Measurements from ENCODE around the gene HES1.

HES1 gene

GRCh38 chr3:194154346-194154745 is 18.4 kb downstream of the HES1 start:
- no peak overlapping the region for H3K4me3 ChIP-seq (ENCODE audit: low read depth, low read length)
- no peak for DNase-seq (ENCODE audit: low read depth)
- TF ChIP-seq, protein P1, sequence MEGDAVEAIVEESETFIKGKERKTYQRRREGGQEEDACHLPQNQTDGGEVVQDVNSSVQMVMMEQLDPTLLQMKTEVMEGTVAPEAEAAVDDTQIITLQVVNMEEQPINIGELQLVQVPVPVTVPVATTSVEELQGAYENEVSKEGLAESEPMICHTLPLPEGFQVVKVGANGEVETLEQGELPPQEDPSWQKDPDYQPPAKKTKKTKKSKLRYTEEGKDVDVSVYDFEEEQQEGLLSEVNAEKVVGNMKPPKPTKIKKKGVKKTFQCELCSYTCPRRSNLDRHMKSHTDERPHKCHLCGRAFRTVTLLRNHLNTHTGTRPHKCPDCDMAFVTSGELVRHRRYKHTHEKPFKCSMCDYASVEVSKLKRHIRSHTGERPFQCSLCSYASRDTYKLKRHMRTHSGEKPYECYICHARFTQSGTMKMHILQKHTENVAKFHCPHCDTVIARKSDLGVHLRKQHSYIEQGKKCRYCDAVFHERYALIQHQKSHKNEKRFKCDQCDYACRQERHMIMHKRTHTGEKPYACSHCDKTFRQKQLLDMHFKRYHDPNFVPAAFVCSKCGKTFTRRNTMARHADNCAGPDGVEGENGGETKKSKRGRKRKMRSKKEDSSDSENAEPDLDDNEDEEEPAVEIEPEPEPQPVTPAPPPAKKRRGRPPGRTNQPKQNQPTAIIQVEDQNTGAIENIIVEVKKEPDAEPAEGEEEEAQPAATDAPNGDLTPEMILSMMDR (IDR thresholded peaks at IDR 0.05; ENCODE audit: control insufficient read depth, extremely low read depth, insufficient read depth), result no peak

DNA sequence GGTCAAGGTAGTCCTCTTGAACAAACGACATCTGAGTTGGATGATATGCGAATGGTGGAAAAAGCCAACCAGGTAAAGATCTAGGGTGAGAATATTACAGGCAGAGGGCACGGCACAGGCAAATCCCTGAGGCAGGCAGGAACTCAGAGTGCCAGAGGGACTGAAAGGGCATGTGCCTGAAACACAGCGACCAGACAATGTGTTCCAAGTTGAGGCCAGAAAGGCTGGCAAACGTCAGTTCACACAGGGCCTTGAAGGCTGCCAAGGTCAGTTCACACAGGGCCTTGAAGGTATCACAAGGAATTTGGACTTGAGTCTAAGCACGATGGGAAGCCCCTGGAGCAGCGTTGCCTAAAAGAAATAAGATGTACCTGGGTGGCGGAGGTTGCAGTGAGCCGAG is 20.1 kb downstream of the HES1 start:
- no peak overlapping the region for H3K4me3 ChIP-seq (ENCODE audit: low read depth, low read length)
- TF ChIP-seq, protein P1 (IDR thresholded peaks at IDR 0.05; ENCODE audit: control insufficient read depth, extremely low read depth, insufficient read depth), result no peak
- no peak for DNase-seq (ENCODE audit: low read depth)

- no peak for DNase-seq (ENCODE audit: low read depth)
- no peak overlapping the region for H3K4me3 ChIP-seq (ENCODE audit: low read depth, low read length)
- TF ChIP-seq, protein P1 (IDR thresholded peaks at IDR 0.05; ENCODE audit: control insufficient read depth, extremely low read depth, insufficient read depth), result no peak
Observed at GRCh38 chr3:194158942-194159439, 23.0 kb downstream of the HES1 start.

DNA sequence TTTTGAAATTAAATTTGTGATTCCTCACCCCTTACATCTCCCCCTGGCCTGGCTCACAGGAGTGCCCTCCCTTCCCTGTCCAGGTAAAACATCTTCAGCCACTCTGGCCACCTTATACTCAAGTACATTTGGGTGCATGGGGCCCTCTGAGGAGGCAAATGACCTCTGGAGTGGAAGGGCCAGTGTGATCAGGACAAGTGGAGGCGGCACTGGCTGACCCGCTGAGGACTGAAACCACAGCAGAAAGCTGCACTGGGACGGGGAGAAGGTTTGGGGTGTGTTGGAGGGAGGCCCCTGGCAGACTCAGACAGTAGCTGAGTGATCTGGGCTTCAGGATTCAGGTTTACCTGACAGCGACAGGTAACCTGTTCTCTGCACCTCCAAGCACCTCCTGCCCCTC is 24.2 kb downstream of the HES1 start:
- no peak for DNase-seq (ENCODE audit: low read depth)
- TF ChIP-seq, protein P1 (IDR thresholded peaks at IDR 0.05; ENCODE audit: control insufficient read depth, extremely low read depth, insufficient read depth), result no peak

DNA sequence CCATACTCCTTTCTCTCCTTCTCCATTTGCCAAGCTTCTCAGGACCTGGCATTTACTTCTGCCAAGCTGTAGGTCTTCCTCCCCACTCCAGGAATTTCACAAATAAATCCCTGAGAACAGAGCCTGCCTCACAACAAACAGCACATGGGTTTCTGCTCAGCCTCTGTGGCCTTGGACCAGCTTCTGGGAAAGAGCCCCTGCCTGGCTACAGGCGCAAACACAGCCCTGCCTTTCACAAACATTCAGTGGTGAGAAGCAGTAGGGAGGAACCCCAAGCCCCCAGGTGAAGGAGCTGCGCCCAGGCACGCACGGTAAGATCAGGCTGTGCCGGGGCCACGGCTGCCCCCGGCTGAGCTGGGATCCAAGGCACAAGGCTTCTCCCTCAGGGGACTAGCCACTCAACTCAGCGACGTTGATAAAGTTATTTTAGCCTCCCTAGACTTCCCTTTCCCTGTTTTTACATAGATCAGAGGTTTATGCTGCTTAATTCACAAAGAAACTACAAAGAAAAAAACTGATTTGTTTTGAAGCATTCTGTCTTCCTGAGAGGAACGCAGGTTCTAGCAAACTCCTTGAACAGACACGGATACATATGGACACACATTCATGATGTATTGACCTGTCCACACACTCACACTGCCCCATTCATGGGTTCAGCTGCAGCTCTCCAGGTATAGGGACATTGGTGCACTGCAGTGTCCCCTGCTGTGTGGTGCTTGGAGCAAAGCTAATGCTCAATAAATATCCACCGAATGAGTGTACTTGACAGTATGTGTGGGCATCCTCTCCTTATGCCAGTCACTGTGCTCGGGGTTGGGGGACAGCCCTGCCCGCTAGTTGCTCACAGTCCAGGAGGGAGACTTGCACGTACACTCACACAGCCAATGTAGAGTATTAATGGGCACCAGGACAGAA is 25.4 kb downstream of the HES1 start:
- no peak for DNase-seq (ENCODE audit: low read depth)
- TF ChIP-seq, protein P1 (IDR thresholded peaks at IDR 0.05; ENCODE audit: control insufficient read depth, extremely low read depth, insufficient read depth), result no peak

More for the DNA sequence above, 24.2 kb downstream of the HES1 start:
- no peak overlapping the region for H3K4me3 ChIP-seq (ENCODE audit: low read depth, low read length)

DNA sequence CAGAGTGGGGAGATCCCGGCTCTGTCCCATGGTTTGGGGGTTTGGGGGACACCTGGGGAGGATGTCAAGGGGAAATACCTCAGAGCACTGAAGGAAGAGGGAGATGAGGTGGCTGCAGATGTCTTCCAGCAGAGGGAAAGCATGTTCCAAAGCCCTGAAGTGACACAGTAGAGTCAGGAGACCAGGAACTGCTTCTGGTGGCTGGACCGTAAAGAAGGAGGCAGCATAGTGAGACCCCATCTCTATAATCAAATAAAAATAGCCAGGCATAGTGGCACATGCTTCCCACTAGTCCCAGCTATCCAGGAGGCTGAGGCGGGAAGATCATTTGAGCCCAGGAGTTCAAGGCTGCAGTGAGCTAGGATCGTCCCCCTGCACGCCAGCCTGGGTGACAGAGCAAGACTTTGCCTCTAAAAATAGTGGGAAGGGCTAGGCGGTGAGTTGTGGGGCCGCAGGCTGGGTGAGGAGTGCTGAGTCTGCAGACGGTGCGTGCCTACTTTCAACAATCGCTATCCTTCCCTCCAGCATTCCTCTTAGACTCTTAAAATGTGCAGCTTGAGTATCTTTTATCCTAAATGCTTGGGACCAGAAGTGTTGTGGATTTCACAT is 26.2 kb downstream of the HES1 start:
- TF ChIP-seq, protein P1 (IDR thresholded peaks at IDR 0.05; ENCODE audit: control insufficient read depth, extremely low read depth, insufficient read depth), result no peak
- DNase-seq (ENCODE audit: low read depth), result no peak
- no peak overlapping the region for H3K4me3 ChIP-seq (ENCODE audit: low read depth, low read length)

More for the DNA sequence above, 25.4 kb downstream of the HES1 start:
- H3K4me3 ChIP-seq (ENCODE audit: low read depth, low read length), result no peak overlapping the region
